ENCODE measurements around the gene RASA3.

Gene RASA3

GRCh38 chr13:114049026-114049425 lies 83.4 kb downstream of the RASA3 start:
- DNase-seq: peak in 1 of 4 experiments; percentile 11

GRCh38 chr13:114048443-114048842 lies 84.0 kb downstream of the RASA3 start:
- DNase-seq: no peak

GRCh38 chr13:114047358-114047881 lies 85.0 kb downstream of the RASA3 start:
- DNase-seq: no peak

- DNase-seq: no peak
Measured at GRCh38 chr13:114046431-114046975, 85.9 kb downstream of the RASA3 start.

GRCh38 chr13:114045113-114045735 lies 87.2 kb downstream of the RASA3 start:
- no peak for DNase-seq

- DNase-seq: no peak
Measured at GRCh38 chr13:114044486-114044885, 87.9 kb downstream of the RASA3 start.

GRCh38 chr13:114043421-114044053 lies 88.9 kb downstream of the RASA3 start:
- no peak for DNase-seq

GRCh38 chr13:114042066-114042815 lies 90.2 kb downstream of the RASA3 start:
- DNase-seq: no peak

- no peak for DNase-seq
Measured at GRCh38 chr13:114041493-114041892, 90.9 kb downstream of the RASA3 start.

GRCh38 chr13:114039471-114040141 lies 92.8 kb downstream of the RASA3 start:
- no peak for DNase-seq

GRCh38 chr13:114038900-114039299 lies 93.5 kb downstream of the RASA3 start:
- no peak for DNase-seq

- DNase-seq: no peak
Measured at GRCh38 chr13:114038211-114038613, 94.2 kb downstream of the RASA3 start.

GRCh38 chr13:114037674-114038073 lies 94.7 kb downstream of the RASA3 start:
- no peak for DNase-seq

- no peak for DNase-seq
Measured at GRCh38 chr13:114035583-114036531, 96.6 kb downstream of the RASA3 start.

GRCh38 chr13:114035186-114035582 lies 97.2 kb downstream of the RASA3 start:
- DNase-seq: no peak

- DNase-seq: no peak
Measured at GRCh38 chr13:114034481-114034891, 97.9 kb downstream of the RASA3 start.

- DNase-seq: no peak
Measured at GRCh38 chr13:114033541-114034315, 98.7 kb downstream of the RASA3 start.

GRCh38 chr13:114032126-114032799 lies 100.2 kb downstream of the RASA3 start:
- no peak for DNase-seq

- no peak for DNase-seq
Measured at GRCh38 chr13:114031631-114032030, 100.8 kb downstream of the RASA3 start.
